CD4-positive, CD25-positive, alpha-beta regulatory T cell (primary cell): ENCODE data around the gene RPP25. TPM values are rescaled to one million over a fixed set of nuclear protein-coding genes. Genes with fewer than 3 reads are reported as not detected.

Experiments used
- ATAC-seq, 2 donors: fragments of 150-1000 bp; cut with Tn5 transposase; one replicate each; pipeline ENCODE4 v1.10.0; 2021; ENCODE audit warnings: low read depth in 2 of 2, moderate number of reproducible peaks in 2 of 2, moderate library complexity in 1 of 2
- DNase-seq, 3 donors: peaks; one replicate each; pipeline versions ENCODE4 v3.0.0 to v3.0.0-alpha.2; 2012 to 2022; ENCODE audit warnings: mixed read lengths in 1 of 3
- H3K27ac ChIP-seq: one replicate; pipeline ENCODE4 v1.7.0; 2013; ENCODE audit warnings: mild to moderate bottlenecking, low read length; ENCODE audit not compliant: insufficient read depth, poor library complexity, severe bottlenecking
- H3K27me3 ChIP-seq: one replicate; pipeline ENCODE4 v1.7.0; 2013; ENCODE audit warnings: low read length; ENCODE audit not compliant: control insufficient read depth, insufficient read depth
- H3K36me3 ChIP-seq: one replicate; pipeline ENCODE4 v1.7.0; 2013; ENCODE audit warnings: mild to moderate bottlenecking, low read length, moderate library complexity; ENCODE audit not compliant: control insufficient read depth, insufficient read depth
- H3K4me1 ChIP-seq: 2 replicates; pipeline ENCODE4 v1.7.0; 2013; ENCODE audit warnings: mild to moderate bottlenecking, low read length; ENCODE audit not compliant: insufficient read depth, control insufficient read depth, poor library complexity, severe bottlenecking
- H3K4me3 ChIP-seq: one replicate; pipeline ENCODE4 v1.7.0; 2013; ENCODE audit warnings: low read depth, mild to moderate bottlenecking, low read length, moderate library complexity
- H3K9me3 ChIP-seq, 2 experiments: 1 replicate in 1 of 2; 2 replicates in 1 of 2; pipeline ENCODE4 v1.7.0; 2013; ENCODE audit warnings: low read length in 2 of 2, mild to moderate bottlenecking in 1 of 2, moderate library complexity in 1 of 2; ENCODE audit not compliant: control insufficient read depth in 2 of 2
- H3K27ac Mint-ChIP-seq, 3 donors: one replicate each; pipeline ENCODE4 v1.8.0; 2020 to 2022; ENCODE audit warnings: mild to moderate bottlenecking in 3 of 3, mixed read lengths in 3 of 3, moderate library complexity in 2 of 3
- H3K27me3 Mint-ChIP-seq: one replicate; pipeline ENCODE4 v1.8.0; 2022; ENCODE audit warnings: mild to moderate bottlenecking, mixed read lengths
- H3K36me3 Mint-ChIP-seq: one replicate; pipeline ENCODE4 v1.8.0; 2020; ENCODE audit warnings: mixed read lengths
- H3K4me1 Mint-ChIP-seq, 4 donors: one replicate each; pipeline ENCODE4 v1.8.0; 2020 to 2022; ENCODE audit warnings: mixed read lengths in 4 of 4, mild to moderate bottlenecking in 1 of 4
- H3K4me3 Mint-ChIP-seq, 4 donors: one replicate each; pipeline ENCODE4 v1.8.0; 2020 to 2022; ENCODE audit warnings: mild to moderate bottlenecking in 4 of 4, mixed read lengths in 4 of 4, moderate library complexity in 3 of 4
- H3K9me3 Mint-ChIP-seq, 7 donors: one replicate each; pipeline ENCODE4 v1.8.0; 2020 to 2022; ENCODE audit warnings: mixed read lengths in 7 of 7, mild to moderate bottlenecking in 3 of 7, moderate library complexity in 2 of 7
- polyA plus RNA-seq, 4 donors: library from polyadenylated mRNA; unstranded; fragments of 300-500 nt; fragmentation: Illumina TruSeq; gene quantifications; one replicate each; pipeline ENCODE4 v1.2.3, GENCODE V29; 2021
- total RNA-seq: library from RNA; stranded (reverse); gene quantifications from one replicate; pipeline ENCODE4 v1.2.3, GENCODE V29; 2022

RPP25 gene
- total and polyA plus RNA-seq, 5 donors from 2014 or later = 0.54 to 4.6 (median 2.1) TPM

DNA sequence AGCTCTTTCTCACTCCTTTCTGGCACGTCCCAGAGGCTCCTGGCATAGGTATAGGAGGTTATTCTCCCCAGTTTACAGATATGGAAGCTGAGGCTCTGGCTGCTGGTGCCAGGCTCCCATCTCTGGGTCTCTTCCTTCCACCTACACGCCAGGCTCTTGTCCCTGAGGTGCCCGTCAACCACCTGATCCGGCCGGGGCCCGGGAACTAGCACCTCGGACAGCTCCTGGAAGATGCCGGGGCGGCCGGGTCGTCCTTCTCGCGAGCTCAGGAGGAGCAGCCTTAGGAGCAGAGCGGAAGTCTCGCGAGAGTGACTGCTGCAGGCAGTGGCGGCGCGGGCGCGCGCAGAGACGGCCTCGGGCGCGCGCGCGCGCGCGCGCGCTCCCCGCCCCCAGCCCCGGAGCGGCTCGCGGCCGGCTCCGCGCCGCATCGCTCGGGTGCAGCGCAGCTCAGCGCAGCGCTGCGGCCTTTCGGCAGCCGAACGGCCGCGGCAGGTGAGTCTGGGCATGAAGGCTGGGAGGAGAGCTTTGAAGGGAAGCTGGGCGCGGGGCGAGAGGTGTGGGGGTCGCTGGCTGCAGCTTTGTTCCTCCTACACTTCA lies 38.7 kb upstream of the RPP25 start, which contains the start of gene SCAMP5:
SCAMP5 (plus strand) TSS at position 382 of the 597 bp plus-strand sequence. CDS start 16,277 bp downstream, outside the sequence.
- Mint-ChIP-seq H3K9me3 (peaks cover 0 to 5% (median 0%) of the 10 kb centered on the region in 7 donors), H3K27ac (peak within 1 kb of the TSS in 2 of 3 donors; percentile 65 to 77), H3K4me1 (peaks cover 0 to 23% (median 13%) of the 10 kb centered on the region in 4 donors)

DNA sequence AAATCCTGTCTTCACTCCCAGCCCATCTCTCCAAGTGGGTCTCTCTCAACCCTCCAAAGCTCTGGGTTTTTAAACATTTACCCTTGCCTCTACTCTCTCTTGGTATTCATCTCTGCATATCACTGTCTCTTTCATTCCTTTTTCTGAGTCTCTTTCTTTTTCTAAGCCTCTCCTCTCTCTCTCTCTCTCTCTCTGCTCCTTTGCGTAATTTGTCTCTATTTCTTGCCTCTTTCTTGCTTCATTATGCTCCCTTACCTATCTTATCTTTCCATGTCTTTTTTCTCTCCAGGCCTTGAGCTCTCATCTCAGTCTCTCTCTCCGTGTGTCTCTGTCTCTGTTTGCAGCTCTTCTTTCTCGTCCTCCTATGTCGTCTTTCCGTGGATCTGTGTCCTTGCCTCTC lies 38.1 kb upstream of the RPP25 start:
- Mint-ChIP-seq H3K36me3 (no peaks in the 10 kb centered on the region), H3K27ac (peak overlapping the region in 1 of 3 donors; percentile 34), H3K27me3 (peaks cover 36% of the 10 kb centered on the region), H3K4me1 (peaks cover 0 to 23% (median 11%) of the 10 kb centered on the region in 4 donors), H3K4me3 (peak overlapping the region; percentile 76 to 96 (median 88)), H3K9me3 (peaks cover 0 to 5% (median 0%) of the 10 kb centered on the region in 7 donors)
- DNase-seq (no peak), ATAC-seq (no peak)
- Histone ChIP-seq H3K36me3 (no peaks in the 10 kb centered on the region), H3K27me3 (peaks cover 14% of the 10 kb centered on the region), H3K27ac (no peak overlapping the region), H3K9me3 (no peaks in the 10 kb centered on the region), H3K4me3 (peak overlapping the region; percentile 41), H3K4me1 (peaks cover 14% of the 10 kb centered on the region)

More for the DNA sequence above, 38.7 kb upstream of the RPP25 start, which contains the start of gene SCAMP5:
- Histone ChIP-seq H3K4me3 (peak within 1 kb of the TSS; percentile 41), H3K27me3 (peaks cover 14% of the 10 kb centered on the region), H3K36me3 (no peaks in the 10 kb centered on the region), H3K27ac (no peak within 1 kb of the TSS), H3K9me3 (no peaks in the 10 kb centered on the region), H3K4me1 (peaks cover 14% of the 10 kb centered on the region)
- peak; percentile 80 to 92 (median 87) for DNase-seq
- Mint-ChIP-seq H3K36me3 (no peaks in the 10 kb centered on the region), H3K4me3 (peak within 1 kb of the TSS; percentile 85 to 96 (median 88)), H3K27me3 (peaks cover 36% of the 10 kb centered on the region)
- ATAC-seq = peak; percentile 90 to 95

DNA sequence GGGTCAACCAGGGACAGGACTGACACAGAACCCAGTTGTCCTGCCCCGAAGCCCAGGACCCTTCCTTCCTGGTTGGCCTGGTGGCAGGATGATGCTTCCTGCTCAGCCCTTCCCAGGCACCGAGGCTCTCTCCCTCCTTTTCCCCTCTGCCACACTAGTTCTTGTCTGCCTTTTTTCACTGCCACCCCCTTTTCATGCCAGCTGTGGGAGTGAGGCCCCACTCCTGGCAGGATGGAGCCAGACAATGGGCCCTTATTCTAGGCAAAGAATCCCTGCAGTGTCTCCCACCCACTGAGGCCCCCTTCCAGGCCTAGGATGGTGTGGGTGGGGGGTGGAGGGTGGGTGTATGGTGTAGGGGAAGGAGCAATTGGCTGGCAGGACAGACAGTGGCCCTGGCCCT lies 37.7 kb upstream of the RPP25 start:
- H3K4me3 Mint-ChIP-seq = peak overlapping the region in 1 of 4 donors; percentile 96
- peaks cover 0 to 23% (median 10%) of the 10 kb centered on the region in 4 donors for H3K4me1 Mint-ChIP-seq
- peaks cover 0 to 5% (median under 1%) of the 10 kb centered on the region in 7 donors for H3K9me3 Mint-ChIP-seq

DNA sequence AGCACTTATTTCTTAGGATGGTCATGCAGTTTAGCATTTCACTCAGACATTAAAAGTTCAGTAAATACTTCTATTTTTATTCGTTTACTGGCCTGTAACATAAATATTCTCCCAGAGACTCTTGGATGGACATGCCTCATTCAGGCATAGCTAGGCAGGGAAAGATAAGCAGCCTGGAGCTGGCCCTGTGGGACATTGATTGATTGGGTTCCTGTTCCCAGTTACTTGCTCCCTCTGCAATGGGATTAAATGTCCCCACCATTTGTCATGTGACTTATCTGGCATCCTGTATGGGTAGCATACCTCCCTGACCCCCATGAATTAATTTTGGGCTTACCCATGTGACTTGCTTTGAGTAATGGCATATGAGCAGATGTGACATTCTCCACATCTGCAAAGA lies 36.0 kb upstream of the RPP25 start:
- no peak overlapping the region for H3K4me3 Mint-ChIP-seq
- H3K9me3 Mint-ChIP-seq = peaks cover 0 to 5% (median 1%) of the 10 kb centered on the region in 7 donors
- peaks cover 14% of the 10 kb centered on the region for H3K4me1 ChIP-seq
- no peak for ATAC-seq
- peaks cover 12% of the 10 kb centered on the region for H3K27me3 ChIP-seq
- peaks cover 0 to 18% (median 10%) of the 10 kb centered on the region in 4 donors for H3K4me1 Mint-ChIP-seq
- H3K4me3 ChIP-seq = no peak overlapping the region
- no peak overlapping the region for H3K27ac Mint-ChIP-seq
- H3K36me3 ChIP-seq = no peaks in the 10 kb centered on the region
- DNase-seq = no peak
- no peaks in the 10 kb centered on the region for H3K9me3 ChIP-seq
- H3K36me3 Mint-ChIP-seq = no peaks in the 10 kb centered on the region
- H3K27me3 Mint-ChIP-seq = peaks cover 28% of the 10 kb centered on the region
- no peak overlapping the region for H3K27ac ChIP-seq

More for the DNA sequence above, 37.7 kb upstream of the RPP25 start:
- H3K36me3 Mint-ChIP-seq = no peaks in the 10 kb centered on the region
- Histone ChIP-seq H3K4me1 (peaks cover 14% of the 10 kb centered on the region), H3K9me3 (no peaks in the 10 kb centered on the region), H3K27me3 (peaks cover 14% of the 10 kb centered on the region), H3K36me3 (no peaks in the 10 kb centered on the region), H3K27ac (no peak overlapping the region), H3K4me3 (no peak overlapping the region)
- H3K27me3 Mint-ChIP-seq = peaks cover 36% of the 10 kb centered on the region
- ATAC-seq = no peak
- peak overlapping the region in 1 of 3 donors; percentile 57 for H3K27ac Mint-ChIP-seq
- DNase-seq = no peak

DNA sequence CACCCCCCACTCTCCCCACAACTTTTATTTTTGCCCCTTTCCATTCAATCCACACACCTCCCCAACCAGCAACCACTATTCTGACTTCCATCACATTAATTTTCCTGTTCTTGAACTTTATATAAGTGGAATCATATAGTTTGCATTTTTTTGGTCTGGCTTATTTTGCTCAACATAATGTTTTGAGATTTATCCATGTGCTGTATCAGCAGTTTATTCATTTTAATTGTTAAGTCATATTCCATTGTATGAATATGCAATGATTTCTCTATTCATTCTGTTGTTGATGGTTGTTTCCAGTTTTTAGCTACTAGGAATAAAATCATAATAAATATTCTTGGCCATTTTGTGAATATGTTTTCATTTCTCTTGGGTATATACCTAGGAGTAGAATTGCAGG lies 33.0 kb upstream of the RPP25 start:
- Histone ChIP-seq H3K27me3 (peaks cover 2% of the 10 kb centered on the region), H3K4me1 (no peaks in the 10 kb centered on the region), H3K27ac (no peak overlapping the region), H3K9me3 (no peaks in the 10 kb centered on the region), H3K4me3 (no peak overlapping the region), H3K36me3 (no peaks in the 10 kb centered on the region)
- H3K4me3 Mint-ChIP-seq = no peak overlapping the region
- peaks cover 5% of the 10 kb centered on the region for H3K27me3 Mint-ChIP-seq
- H3K36me3 Mint-ChIP-seq = no peaks in the 10 kb centered on the region
- peaks cover 0 to 2% (median 0%) of the 10 kb centered on the region in 7 donors for H3K9me3 Mint-ChIP-seq
- DNase-seq = no peak
- H3K27ac Mint-ChIP-seq = no peak overlapping the region
- no peak for ATAC-seq
- H3K4me1 Mint-ChIP-seq = peaks cover 0 to under 1% (median under 1%) of the 10 kb centered on the region in 4 donors

DNA sequence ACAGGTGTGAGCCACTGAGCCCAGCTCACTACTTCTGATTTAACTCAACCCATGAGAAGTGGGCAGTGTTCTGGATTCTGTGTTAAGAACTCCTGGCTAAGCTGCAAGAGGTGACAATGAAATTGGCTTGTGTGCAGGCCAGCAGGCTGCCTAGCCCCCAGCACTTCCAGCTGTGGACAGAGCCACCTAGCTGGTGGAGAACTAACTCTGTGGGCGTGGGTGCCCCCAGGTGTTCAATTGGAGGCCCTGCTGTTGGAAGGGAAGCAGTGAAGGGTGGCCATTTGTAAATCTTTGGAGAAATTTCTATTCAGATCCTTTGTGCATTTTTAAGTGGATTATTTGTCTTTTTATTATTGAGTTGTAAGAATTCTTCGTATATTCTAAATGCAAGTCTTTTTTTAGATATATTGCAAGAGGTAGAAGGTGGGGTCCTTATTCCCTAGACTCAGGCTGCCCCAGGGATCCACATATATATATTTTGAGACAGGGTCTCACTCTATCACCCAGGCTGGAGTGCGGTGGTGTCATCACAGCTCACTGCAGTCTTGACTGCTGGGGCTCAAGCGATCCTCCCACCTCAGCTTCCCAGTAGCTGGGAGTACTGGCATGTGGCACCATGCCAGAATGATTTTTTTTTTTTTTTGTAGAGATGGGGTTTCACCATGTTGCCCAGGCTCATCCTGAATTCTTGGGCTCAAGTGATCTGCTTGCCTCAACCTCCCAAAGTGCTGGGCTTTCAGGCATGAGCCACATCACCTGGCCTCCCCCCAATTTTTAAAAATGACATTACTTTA lies 31.6 kb upstream of the RPP25 start:
- no peak overlapping the region for H3K27ac ChIP-seq
- no peaks in the 10 kb centered on the region for H3K36me3 ChIP-seq
- no peaks in the 10 kb centered on the region for H3K9me3 ChIP-seq
- H3K4me3 ChIP-seq = no peak overlapping the region
- Mint-ChIP-seq H3K9me3 (peaks cover 0 to 2% (median 0%) of the 10 kb centered on the region in 7 donors), H3K27me3 (peaks cover 5% of the 10 kb centered on the region), H3K4me1 (peaks cover 0 to 8% (median 0%) of the 10 kb centered on the region in 4 donors), H3K36me3 (no peaks in the 10 kb centered on the region), H3K27ac (no peak overlapping the region), H3K4me3 (no peak overlapping the region)
- ATAC-seq (peak in 1 of 2 donors; percentile 64), DNase-seq (peak in 2 of 3 donors; percentile 11 to 61)
- no peaks in the 10 kb centered on the region for H3K27me3 ChIP-seq
- no peaks in the 10 kb centered on the region for H3K4me1 ChIP-seq

DNA sequence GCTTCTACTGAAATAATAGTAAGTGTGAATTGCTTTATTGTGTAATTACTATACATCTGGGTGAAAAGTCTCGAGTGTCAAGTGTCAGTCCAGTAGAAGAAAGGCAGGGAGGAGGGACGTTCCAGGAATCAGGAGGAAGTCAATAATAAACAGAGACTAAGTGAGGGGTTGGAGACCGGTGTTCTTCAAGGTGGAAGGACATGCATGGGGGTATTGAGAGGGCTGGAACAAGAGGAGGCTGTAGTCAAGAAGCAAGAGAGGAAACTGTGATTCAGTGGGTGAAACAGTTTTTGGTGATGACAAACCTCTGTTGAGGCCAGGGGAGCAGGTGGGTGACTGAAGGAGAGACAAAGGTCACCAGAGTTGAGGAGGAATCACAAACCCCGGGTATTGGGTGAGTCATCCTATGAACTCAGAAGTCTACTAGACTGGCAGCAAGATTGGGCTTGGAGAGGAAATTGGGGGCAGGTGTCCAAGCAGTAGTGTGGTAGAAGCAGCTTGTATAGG lies 27.2 kb upstream of the RPP25 start:
- ATAC-seq = peak in 1 of 2 donors; percentile 59

More for the DNA sequence above, 27.2 kb upstream of the RPP25 start:
- no peaks in the 10 kb centered on the region for H3K9me3 ChIP-seq
- DNase-seq = peak in 1 of 3 donors; percentile 64
- no peak overlapping the region for H3K4me3 ChIP-seq
- Mint-ChIP-seq H3K36me3 (no peaks in the 10 kb centered on the region), H3K27me3 (peaks cover 4% of the 10 kb centered on the region), H3K9me3 (peaks cover 0 to 1% (median 0%) of the 10 kb centered on the region in 7 donors), H3K4me1 (peaks cover 0 to 8% (median 0%) of the 10 kb centered on the region in 4 donors), H3K27ac (no peak overlapping the region), H3K4me3 (no peak overlapping the region)
- no peaks in the 10 kb centered on the region for H3K36me3 ChIP-seq
- no peaks in the 10 kb centered on the region for H3K27me3 ChIP-seq
- H3K27ac ChIP-seq = no peak overlapping the region
- no peaks in the 10 kb centered on the region for H3K4me1 ChIP-seq
